ENCODE data around the gene FBXO4.

FBXO4 gene

GRCh38 chr5:41924872-41925554 lies at the start of gene FBXO4:
TSS of gene FBXO4 (plus strand) at chr5:41925281. CDS start at chr5:41925310, 29 bp downstream.
- DNase-seq: peak; percentile 89

- DNase-seq: no peak
Measured at GRCh38 chr5:41876678-41877077, 48.4 kb upstream of the FBXO4 start.

- no peak for DNase-seq
Measured at GRCh38 chr5:41877408-41877807, 47.7 kb upstream of the FBXO4 start.

- DNase-seq: no peak
Measured at GRCh38 chr5:41878173-41878572, 46.9 kb upstream of the FBXO4 start.

GRCh38 chr5:41878643-41879478 lies 46.2 kb upstream of the FBXO4 start:
- DNase-seq: no peak

- no peak for DNase-seq
Measured at GRCh38 chr5:41882765-41883164, 42.3 kb upstream of the FBXO4 start.

GRCh38 chr5:41883243-41883642 lies 41.8 kb upstream of the FBXO4 start:
- DNase-seq: no peak

GRCh38 chr5:41883936-41884335 lies 41.1 kb upstream of the FBXO4 start:
- no peak for DNase-seq

- no peak for DNase-seq
Measured at GRCh38 chr5:41885286-41885685, 39.8 kb upstream of the FBXO4 start.

GRCh38 chr5:41891066-41891707 lies 33.9 kb upstream of the FBXO4 start:
- no peak for DNase-seq

- no peak for DNase-seq
Measured at GRCh38 chr5:41892031-41892430, 33.0 kb upstream of the FBXO4 start.

GRCh38 chr5:41893074-41893851 lies 31.8 kb upstream of the FBXO4 start:
- no peak for DNase-seq

- no peak for DNase-seq
Measured at GRCh38 chr5:41896230-41896629, 28.9 kb upstream of the FBXO4 start.

GRCh38 chr5:41903382-41903891 lies 21.6 kb upstream of the FBXO4 start:
- no peak for DNase-seq

GRCh38 chr5:41903892-41904799 lies 20.9 kb upstream of the FBXO4 start, which contains the start of gene RIMOC1:
TSS of gene RIMOC1 (plus strand) at chr5:41904344. CDS start at chr5:41904368, 24 bp downstream.
- peak; percentile 99 for DNase-seq

GRCh38 chr5:41906151-41906550 lies 18.9 kb upstream of the FBXO4 start:
- DNase-seq: no peak

GRCh38 chr5:41908374-41909079 lies 16.6 kb upstream of the FBXO4 start:
- DNase-seq: no peak

- no peak for DNase-seq
Measured at GRCh38 chr5:41918105-41918504, 7.0 kb upstream of the FBXO4 start.

GRCh38 chr5:41921166-41921565 lies 3.9 kb upstream of the FBXO4 start:
- DNase-seq: no peak

GRCh38 chr5:41921874-41922273 lies 3.2 kb upstream of the FBXO4 start:
- DNase-seq: no peak

- no peak for DNase-seq
Measured at GRCh38 chr5:41924526-41924871, 582 bp upstream of the FBXO4 start.

All from activated naive CD4-positive, alpha-beta T cell treated with Interleukin-2 at 50 U/mL for 16 hours (primary cell).